Calu3 (cell line): ENCODE measurements around the gene GRK4. TPM values are rescaled to one million over a fixed set of nuclear protein-coding genes. Genes with fewer than 3 reads are reported as not detected.
"Not testable (repeated sequence)": the region's sequence is repeated elsewhere in the genome, so short reads cannot be mapped to it uniquely, and the experiment has no call there.

ENCODE experiments used
- BruUV-seq: library from RNA; stranded (reverse); fragments of 400-500 nt; replicated peaks from 2 replicates; lab custom pipeline; 2021; lab: Mats Ljungman, UMichigan
- CTCF ChIA-PET: fragments of 300-600 bp; sonication (Branson Sonifier 250); formaldehyde crosslinking; loops from one replicate; lab custom pipeline; 2022; ENCODE audit warnings: antibody characterized with exemption; lab: Charles Lee
- DNase-seq: peaks from one replicate; pipeline ENCODE4 v3.0.0; 2022
- H3K27ac Mint-ChIP-seq: one replicate; pipeline ENCODE4 v1.8.0; 2022; ENCODE audit warnings: mixed read lengths; ENCODE audit not compliant: unreplicated experiment
- H3K27me3 Mint-ChIP-seq: one replicate; pipeline ENCODE4 v1.8.0; 2022; ENCODE audit warnings: mixed read lengths; ENCODE audit not compliant: unreplicated experiment
- H3K36me3 Mint-ChIP-seq: one replicate; pipeline ENCODE4 v1.8.0; 2022; ENCODE audit warnings: mild to moderate bottlenecking, moderate library complexity, mixed read lengths; ENCODE audit not compliant: insufficient read depth, unreplicated experiment
- H3K4me1 Mint-ChIP-seq: one replicate; pipeline ENCODE4 v1.8.0; 2022; ENCODE audit warnings: mild to moderate bottlenecking, low read depth, mixed read lengths; ENCODE audit not compliant: unreplicated experiment
- H3K4me3 Mint-ChIP-seq: one replicate; pipeline ENCODE4 v1.8.0; 2022; ENCODE audit warnings: mild to moderate bottlenecking, low read depth, moderate library complexity, mixed read lengths; ENCODE audit not compliant: unreplicated experiment
- H3K9me3 Mint-ChIP-seq: one replicate; pipeline ENCODE4 v1.8.0; 2022; ENCODE audit warnings: low read depth, mixed read lengths; ENCODE audit not compliant: unreplicated experiment
- CTCF ChIP-seq: fragments of 200-600 bp; IDR thresholded peaks from one replicate; pipeline ENCODE4 v1.8.0; 2022; ENCODE audit warnings: antibody characterized with exemption; ENCODE audit not compliant: unreplicated experiment
- intact Hi-C: fragments of 100-400 bp; cut with micrococcal nuclease; formaldehyde crosslinking; loops from one replicate; pipeline ENCODE4 v1.10.0; 2022; ENCODE audit not compliant: unreplicated experiment
- total RNA-seq: library from RNA; stranded (reverse); gene quantifications from 2 replicates; pipeline ENCODE4 v1.2.3, GENCODE V29; 2022

GRK4 gene
- total RNA-seq, 1 experiment from 2014 or later = 0.80 TPM

- peaks cover 18% of the 10 kb centered on the region for H3K36me3 Mint-ChIP-seq
- CTCF ChIA-PET = not testable (repeated sequence)
Observed at GRCh38 chr4:2955186-2956044, 8.0 kb upstream of the GRK4 start.

GRCh38 chr4:2958446-2958845, 4.9 kb upstream of the GRK4 start:
- DNase-seq = no peak
- no TSS peak for BruUV-seq
- H3K9me3 Mint-ChIP-seq = no peaks in the 10 kb centered on the region
- intact Hi-C loops = no loop called here
- peaks cover 30% of the 10 kb centered on the region for H3K36me3 Mint-ChIP-seq
- H3K4me1 Mint-ChIP-seq = no peaks in the 10 kb centered on the region
- CTCF ChIA-PET = no interaction called here
- no peak for TF ChIP-seq CTCF
- no peak overlapping the region for H3K4me3 Mint-ChIP-seq
- H3K27me3 Mint-ChIP-seq = no peaks in the 10 kb centered on the region
- no peak overlapping the region for H3K27ac Mint-ChIP-seq

More at GRCh38 chr4:2955186-2956044, 8.0 kb upstream of the GRK4 start:
- H3K27ac Mint-ChIP-seq, H3K4me3 Mint-ChIP-seq, DNase-seq, H3K27me3 Mint-ChIP-seq, BruUV-seq, H3K4me1 Mint-ChIP-seq, intact Hi-C loops, H3K9me3 Mint-ChIP-seq: not testable (repeated sequence)
- peak; percentile 10 for TF ChIP-seq CTCF

- H3K4me3 Mint-ChIP-seq, BruUV-seq, H3K27me3 Mint-ChIP-seq, H3K9me3 Mint-ChIP-seq, CTCF ChIA-PET, DNase-seq, intact Hi-C loops, H3K4me1 Mint-ChIP-seq, H3K27ac Mint-ChIP-seq: not testable (repeated sequence)
- H3K36me3 Mint-ChIP-seq = peaks cover 32% of the 10 kb centered on the region
Observed at GRCh38 chr4:2960450-2960849, 2.9 kb upstream of the GRK4 start.

- BruUV-seq = no TSS peak
- no peak for TF ChIP-seq CTCF
- CTCF ChIA-PET = interaction anchor here (0.6 kb wide), 1 partner anchor 334 kb away, joined by 3 read pairs; no protein-coding TSS in a partner anchor
- no peak for DNase-seq
- Mint-ChIP-seq H3K4me1 (no peaks in the 10 kb centered on the region), H3K4me3 (peak overlapping the region; percentile 79), H3K27ac (no peak overlapping the region), H3K27me3 (peaks cover 9% of the 10 kb centered on the region), H3K36me3 (peaks cover 32% of the 10 kb centered on the region), H3K9me3 (no peaks in the 10 kb centered on the region)
- intact Hi-C loops = no loop called here
Observed at GRCh38 chr4:2961421-2961810, 2.0 kb upstream of the GRK4 start.
